T-cell (primary cell): ENCODE measurements around the gene CTNNA3. TPM values are rescaled to one million over a fixed set of nuclear protein-coding genes. Genes with fewer than 3 reads are reported as not detected.

Experiments
- ATAC-seq, 4 experiments: fragments of 200-7000 bp in 3 of 4; fragments of 150-1000 bp in 1 of 4; cut with Tn5 transposase; replicated peaks in 1 of 4; 1 replicate in 3 of 4; 2 replicates in 1 of 4; pipeline ENCODE4 v1.10.0; 2021; ENCODE audit warnings: moderate library complexity in 3 of 4, mild to moderate bottlenecking in 2 of 4, moderate number of reproducible peaks in 1 of 4
- CTCF ChIA-PET, 2 donors: fragments of 300-600 bp; sonication (Branson Sonifier 250); formaldehyde crosslinking; loops; one replicate each; lab custom pipeline; 2022; ENCODE audit warnings: antibody characterized with exemption in 2 of 2; lab: Charles Lee
- POLR2A ChIA-PET, 2 donors: fragments of 300-600 bp; sonication (Branson Sonifier 250); formaldehyde crosslinking; loops; one replicate each; lab custom pipeline; 2022; ENCODE audit warnings: antibody characterized with exemption in 2 of 2; lab: Charles Lee
- DNase-seq, 35 experiments: peaks; one replicate each; pipeline versions ENCODE4 v3.0.0 to v3.0.0-alpha.2; 2013 to 2023
- H3K27ac ChIP-seq: one replicate; pipeline ENCODE4 v1.5.1; 2013; ENCODE audit warnings: low read length
- H3K27me3 ChIP-seq, 2 experiments: replicated peaks in 1 of 2; 1 replicate in 1 of 2; 2 replicates in 1 of 2; pipeline versions ENCODE4 v1.6.1 to v1.7.0; 2013; ENCODE audit warnings: low read length in 1 of 2, mixed read lengths in 1 of 2; ENCODE audit not compliant: control insufficient read depth in 2 of 2, insufficient read depth in 2 of 2; ENCODE audit errors: extremely low read depth in 1 of 2
- H3K36me3 ChIP-seq, 2 donors: 1 replicate in 1 of 2; 2 replicates in 1 of 2; pipeline versions ENCODE4 v1.6.1 to v1.7.0; 2013; ENCODE audit warnings: low read length in 1 of 2; ENCODE audit not compliant: control insufficient read depth in 2 of 2, insufficient read depth in 1 of 2; ENCODE audit errors: extremely low read depth in 1 of 2
- H3K4me1 ChIP-seq, 2 experiments: 1 replicate in 1 of 2; 2 replicates in 1 of 2; pipeline versions ENCODE4 v1.6.1 to v1.7.0; 2013; ENCODE audit warnings: low read length in 2 of 2, mixed read lengths in 1 of 2; ENCODE audit not compliant: insufficient read depth in 2 of 2, control insufficient read depth in 1 of 2; ENCODE audit errors: extremely low read depth in 1 of 2
- H3K4me3 ChIP-seq, 2 donors: 1 replicate in 1 of 2; 2 replicates in 1 of 2; pipeline versions ENCODE4 v1.5.1 to v1.7.0; 2013; ENCODE audit warnings: mild to moderate bottlenecking in 2 of 2, low read length in 1 of 2, moderate library complexity in 1 of 2; ENCODE audit not compliant: control insufficient read depth in 1 of 2; ENCODE audit errors: extremely low read depth in 1 of 2
- H3K9me3 ChIP-seq: 2 replicates; pipeline ENCODE4 v1.7.0; 2013
- H3K27ac Mint-ChIP-seq, 2 donors: one replicate each; pipeline ENCODE4 v1.8.0; 2020 to 2021; ENCODE audit warnings: mild to moderate bottlenecking in 2 of 2, mixed read lengths in 2 of 2
- H3K27me3 Mint-ChIP-seq, 2 donors: one replicate each; pipeline ENCODE4 v1.8.0; 2021 to 2022; ENCODE audit warnings: mixed read lengths in 2 of 2
- H3K36me3 Mint-ChIP-seq: one replicate; pipeline ENCODE4 v1.8.0; 2021; ENCODE audit warnings: mixed read lengths
- H3K4me1 Mint-ChIP-seq, 3 donors: one replicate each; pipeline ENCODE4 v1.8.0; 2020 to 2022; ENCODE audit warnings: mixed read lengths in 3 of 3, mild to moderate bottlenecking in 1 of 3
- H3K4me3 Mint-ChIP-seq, 3 donors: one replicate each; pipeline ENCODE4 v1.8.0; 2020 to 2022; ENCODE audit warnings: mild to moderate bottlenecking in 3 of 3, mixed read lengths in 3 of 3, moderate library complexity in 3 of 3
- H3K9me3 Mint-ChIP-seq, 3 donors: one replicate each; pipeline ENCODE4 v1.8.0; 2020 to 2022; ENCODE audit warnings: mixed read lengths in 3 of 3
- WGBS: methylation state at CpG from one replicate; pipeline ENCODE4 v1.1.5; 2013; ENCODE audit warnings: missing lambda C conversion rate; ENCODE audit not compliant: insufficient coverage; 5-methylcytosine and 5-hydroxymethylcytosine counted together
- total RNA-seq, 35 experiments: library from RNA in 6 of 35; stranded (reverse) in 6 of 35; fragments of 120-200 nt in 1 of 35; gene quantifications; one replicate each; pipeline versions ENCODE4 v1.2.1 to v1.2.4 and lab custom pipeline; 2013 to 2026

CTNNA3 gene
- total RNA-seq, 5 donors from 2014 or later (not counting 1 experiment from before 2014, with no cell fraction given) = 0.88 TPM; not detected in 4

DNA sequence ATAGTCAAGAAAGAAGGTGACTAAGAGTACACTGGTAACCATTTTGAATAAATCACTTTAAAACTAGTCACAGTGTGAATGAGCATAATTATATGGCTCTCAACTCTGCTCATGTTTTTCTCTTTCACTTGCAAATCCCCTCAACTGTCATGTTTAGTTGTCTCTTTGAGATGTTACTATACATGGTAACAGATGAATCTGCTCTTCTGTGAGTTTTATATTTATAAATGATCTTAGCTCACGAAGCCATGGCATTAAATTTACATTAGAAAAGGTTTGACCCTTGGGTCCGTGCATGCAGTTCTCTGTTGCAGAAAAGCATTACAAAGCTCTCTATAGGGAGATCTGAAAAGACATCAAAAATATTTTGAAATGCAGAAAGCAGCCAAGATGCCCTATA lies 803.1 kb downstream of the CTNNA3 start:
- 50% methylated on average over 1 of the region's 2 CpGs for WGBS
- H3K9me3 ChIP-seq = no peaks in the 10 kb centered on the region
- H3K27me3 ChIP-seq = no peaks in the 10 kb centered on the region
- no peak overlapping the region for H3K27ac ChIP-seq
- no peak overlapping the region for H3K4me3 Mint-ChIP-seq
- H3K36me3 Mint-ChIP-seq = no peaks in the 10 kb centered on the region
- H3K4me3 ChIP-seq = no peak overlapping the region
- POLR2A ChIA-PET = no interaction called here
- H3K36me3 ChIP-seq = no peaks in the 10 kb centered on the region
- H3K4me1 Mint-ChIP-seq = no peaks in the 10 kb centered on the region
- peaks cover 0 to 2% of the 10 kb centered on the region in 2 donors for H3K27me3 Mint-ChIP-seq
- peaks cover 4 to 7% (median 5%) of the 10 kb centered on the region in 3 donors for H3K9me3 Mint-ChIP-seq
- no peaks in the 10 kb centered on the region for H3K4me1 ChIP-seq
- CTCF ChIA-PET = no interaction called here
- H3K27ac Mint-ChIP-seq = no peak overlapping the region
- no peak for DNase-seq
- no peak for ATAC-seq

DNA sequence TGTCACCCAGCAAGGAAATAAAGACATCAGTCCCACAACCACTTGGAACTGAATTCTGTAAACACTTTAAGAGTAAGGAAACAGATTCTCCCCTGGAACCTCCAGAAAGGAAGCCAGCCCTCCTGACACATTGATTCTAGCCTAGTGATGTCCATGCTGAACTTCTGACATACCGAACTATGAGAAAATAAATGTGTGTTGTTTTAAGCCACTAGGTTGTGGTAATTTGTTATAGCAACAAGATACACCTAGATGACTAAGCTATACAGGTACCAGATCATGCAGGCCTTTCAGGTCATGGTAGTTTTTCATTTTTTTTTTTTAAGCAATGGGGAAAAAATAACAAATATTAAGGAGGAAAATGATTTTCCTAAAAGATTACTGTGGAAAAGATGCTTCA lies 807.8 kb downstream of the CTNNA3 start:
- Histone ChIP-seq H3K27me3 (no peaks in the 10 kb centered on the region), H3K4me3 (no peak overlapping the region), H3K36me3 (no peaks in the 10 kb centered on the region), H3K27ac (no peak overlapping the region), H3K9me3 (no peaks in the 10 kb centered on the region), H3K4me1 (no peaks in the 10 kb centered on the region)
- Mint-ChIP-seq H3K4me1 (no peaks in the 10 kb centered on the region), H3K36me3 (no peaks in the 10 kb centered on the region), H3K9me3 (peaks cover 0 to 8% (median 5%) of the 10 kb centered on the region in 3 donors), H3K4me3 (no peak overlapping the region), H3K27ac (no peak overlapping the region), H3K27me3 (peaks cover 0 to 2% of the 10 kb centered on the region in 2 donors)
- ChIA-PET CTCF (no interaction called here), POLR2A (no interaction called here)
- ATAC-seq (no peak), DNase-seq (no peak)
- no CpG with 5 or more reads among the region's 1 CpG for WGBS

DNA sequence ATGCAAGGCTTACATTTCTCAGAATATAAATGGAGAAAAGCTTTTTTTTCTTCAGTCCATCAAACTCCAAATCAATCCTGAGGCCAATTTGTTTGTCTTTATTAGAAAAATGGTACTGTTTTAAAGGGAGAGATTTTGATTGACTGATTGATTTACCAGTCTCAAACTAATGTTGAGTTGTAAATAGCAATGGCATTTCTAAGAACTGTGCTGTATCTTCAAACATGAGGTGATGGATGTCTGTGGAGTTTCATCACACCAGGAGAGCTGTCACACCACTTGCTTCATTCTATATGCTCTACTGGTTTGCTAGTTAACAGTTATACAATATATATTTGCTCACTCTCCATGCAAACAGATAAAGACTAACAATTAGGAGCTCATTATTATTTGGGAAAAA lies 809.1 kb downstream of the CTNNA3 start:
- H3K27me3 ChIP-seq = no peaks in the 10 kb centered on the region
- no peaks in the 10 kb centered on the region for H3K4me1 ChIP-seq
- Mint-ChIP-seq H3K4me3 (no peak overlapping the region), H3K36me3 (no peaks in the 10 kb centered on the region), H3K27me3 (peaks cover 0 to 2% of the 10 kb centered on the region in 2 donors), H3K9me3 (peaks cover 0 to 8% (median 5%) of the 10 kb centered on the region in 3 donors), H3K4me1 (no peaks in the 10 kb centered on the region), H3K27ac (no peak overlapping the region)
- no peak overlapping the region for H3K27ac ChIP-seq
- ChIA-PET POLR2A (interaction anchor here in 1 of 2 donors (0.6 kb wide), 1 partner anchor 241 kb away, joined by 3 read pairs; no protein-coding TSS in a partner anchor), CTCF (no interaction called here)
- no peaks in the 10 kb centered on the region for H3K9me3 ChIP-seq
- no peak for DNase-seq
- ATAC-seq = no peak
- H3K36me3 ChIP-seq = no peaks in the 10 kb centered on the region
- no peak overlapping the region for H3K4me3 ChIP-seq

DNA sequence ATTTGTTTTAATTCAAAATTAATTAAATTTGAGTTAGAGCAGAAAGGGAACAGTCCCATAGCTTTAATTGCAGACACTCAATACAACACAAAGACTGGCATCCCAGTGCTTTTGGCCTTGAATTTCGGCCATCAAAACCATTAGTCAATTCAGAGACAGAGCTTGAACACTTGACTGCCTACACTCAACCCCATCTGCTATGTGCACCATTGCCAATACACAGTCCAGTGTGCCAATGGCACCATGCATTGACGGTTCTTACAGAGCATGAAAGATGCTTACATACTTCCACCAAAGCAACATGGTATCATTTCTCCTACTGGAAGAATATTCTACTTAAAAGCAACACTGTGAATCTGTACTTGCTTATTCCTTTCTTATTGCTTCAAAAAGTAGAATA lies 813.7 kb downstream of the CTNNA3 start:
- ATAC-seq (no peak), DNase-seq (no peak)
- Mint-ChIP-seq H3K4me3 (no peak overlapping the region), H3K27ac (no peak overlapping the region), H3K36me3 (no peaks in the 10 kb centered on the region), H3K4me1 (no peaks in the 10 kb centered on the region), H3K9me3 (peaks cover 0 to 7% (median 0%) of the 10 kb centered on the region in 3 donors), H3K27me3 (no peaks in the 10 kb centered on the region)
- ChIA-PET CTCF (no interaction called here), POLR2A (no interaction called here)
- WGBS = 51% methylated on average over 2 of the region's 2 CpGs
- Histone ChIP-seq H3K27me3 (no peaks in the 10 kb centered on the region), H3K9me3 (no peaks in the 10 kb centered on the region), H3K27ac (no peak overlapping the region), H3K4me3 (no peak overlapping the region), H3K4me1 (no peaks in the 10 kb centered on the region), H3K36me3 (no peaks in the 10 kb centered on the region)

DNA sequence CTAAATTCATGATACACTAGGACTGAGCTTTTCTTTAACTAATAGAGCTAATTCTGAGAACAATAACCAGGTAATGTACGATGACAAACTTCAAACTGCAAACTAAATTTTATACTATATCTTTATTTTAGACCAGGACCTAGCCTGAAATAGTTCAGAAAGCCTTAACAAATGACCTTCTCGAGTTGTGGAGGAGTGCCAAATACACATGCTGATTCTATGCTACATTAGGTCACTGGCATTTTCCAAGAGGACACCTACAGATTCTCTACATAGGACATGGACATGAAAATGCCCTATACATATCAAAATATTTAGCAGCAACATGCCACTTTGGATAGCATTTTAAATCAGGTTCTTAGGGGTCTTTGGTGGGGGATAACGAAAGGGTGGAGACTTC lies 814.2 kb downstream of the CTNNA3 start:
- DNase-seq (no peak), ATAC-seq (no peak)
- H3K36me3 Mint-ChIP-seq = no peaks in the 10 kb centered on the region
- no peak overlapping the region for H3K4me3 Mint-ChIP-seq
- H3K27ac Mint-ChIP-seq = no peak overlapping the region
- H3K27me3 Mint-ChIP-seq = no peaks in the 10 kb centered on the region
- no peaks in the 10 kb centered on the region for H3K4me1 Mint-ChIP-seq
- Histone ChIP-seq H3K9me3 (no peaks in the 10 kb centered on the region), H3K4me1 (no peaks in the 10 kb centered on the region), H3K36me3 (no peaks in the 10 kb centered on the region), H3K27ac (no peak overlapping the region), H3K4me3 (no peak overlapping the region), H3K27me3 (no peaks in the 10 kb centered on the region)
- WGBS = 40% methylated on average over 2 of the region's 3 CpGs
- ChIA-PET CTCF (no interaction called here), POLR2A (no interaction called here)
- H3K9me3 Mint-ChIP-seq = peaks cover 0 to 7% (median 0%) of the 10 kb centered on the region in 3 donors

DNA sequence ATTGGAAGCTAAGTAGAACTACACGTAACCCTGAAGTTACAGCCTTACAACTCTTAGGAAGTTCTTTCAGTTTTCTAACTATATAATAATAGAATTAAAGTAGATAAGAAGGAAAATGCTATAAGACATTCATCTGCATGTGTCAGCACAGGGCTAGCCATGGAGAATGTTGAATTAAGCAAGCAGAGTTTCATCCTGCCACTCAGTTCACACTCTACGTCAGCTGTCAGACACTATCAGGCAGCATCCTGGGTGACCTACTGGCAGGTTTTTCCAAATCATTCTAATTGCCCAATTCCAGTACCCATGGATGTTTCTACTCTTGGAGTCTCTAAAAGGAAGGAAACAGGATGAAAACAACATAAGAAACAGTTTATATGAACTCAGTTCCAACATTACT lies 815.2 kb downstream of the CTNNA3 start:
- DNase-seq = no peak
- ChIA-PET CTCF (no interaction called here), POLR2A (no interaction called here)
- H3K4me3 ChIP-seq = no peak overlapping the region
- no peak overlapping the region for H3K27ac ChIP-seq
- Mint-ChIP-seq H3K4me1 (no peaks in the 10 kb centered on the region), H3K9me3 (peaks cover 0 to 4% (median 0%) of the 10 kb centered on the region in 3 donors), H3K36me3 (no peaks in the 10 kb centered on the region), H3K27me3 (no peaks in the 10 kb centered on the region), H3K4me3 (no peak overlapping the region), H3K27ac (no peak overlapping the region)
- H3K9me3 ChIP-seq = no peaks in the 10 kb centered on the region
- WGBS = no CpG with 5 or more reads among the region's 2 CpGs
- H3K36me3 ChIP-seq = no peaks in the 10 kb centered on the region
- no peak for ATAC-seq
- no peaks in the 10 kb centered on the region for H3K27me3 ChIP-seq
- H3K4me1 ChIP-seq = no peaks in the 10 kb centered on the region

DNA sequence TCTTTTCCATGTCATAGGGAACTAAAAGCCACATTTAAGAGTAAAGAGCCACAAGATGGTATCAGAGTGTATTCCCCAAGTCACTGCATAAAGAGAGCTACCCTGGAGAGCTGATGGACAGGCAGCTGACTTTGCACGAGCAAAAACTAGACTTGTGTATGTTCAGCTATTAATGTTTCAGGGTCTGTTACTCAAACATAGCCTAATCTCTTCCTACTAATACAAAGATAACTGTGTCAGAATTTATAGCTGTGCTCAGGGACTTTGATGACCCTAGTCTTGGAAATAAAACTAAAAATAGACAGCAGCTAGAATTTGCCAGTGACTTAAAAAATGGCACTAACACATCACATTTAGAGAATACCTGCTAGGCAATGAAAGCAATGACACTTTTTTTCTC lies 815.7 kb downstream of the CTNNA3 start:
- H3K9me3 Mint-ChIP-seq = peaks cover 0 to 4% (median 0%) of the 10 kb centered on the region in 3 donors
- WGBS = no CpG with 5 or more reads among the region's 1 CpG
- no peaks in the 10 kb centered on the region for H3K27me3 Mint-ChIP-seq
- no peak overlapping the region for H3K27ac Mint-ChIP-seq
- POLR2A ChIA-PET = no interaction called here
- H3K36me3 ChIP-seq = no peaks in the 10 kb centered on the region
- CTCF ChIA-PET = no interaction called here
- no peaks in the 10 kb centered on the region for H3K4me1 Mint-ChIP-seq
- H3K9me3 ChIP-seq = no peaks in the 10 kb centered on the region
- no peaks in the 10 kb centered on the region for H3K27me3 ChIP-seq
- no peak overlapping the region for H3K27ac ChIP-seq
- no peaks in the 10 kb centered on the region for H3K36me3 Mint-ChIP-seq
- ATAC-seq (no peak), DNase-seq (no peak)
- no peak overlapping the region for H3K4me3 ChIP-seq
- no peak overlapping the region for H3K4me3 Mint-ChIP-seq
- H3K4me1 ChIP-seq = no peaks in the 10 kb centered on the region
